ENCODE measurements around the gene RGP1.
A peak's percentile ranks its signal among the peaks of the same experiment; 100 is the strongest.

The RGP1 gene

GRCh38 chr9:35797311-35798109, 48.4 kb downstream of the RGP1 start:
- H3K4me3 ChIP-seq (replicated peaks in 1 of 2; ENCODE audit: low read depth in 2 of 2, low read length in 2 of 2): no peak overlapping the region
- no peak for DNase-seq (ENCODE audit: low read depth in 2 of 2)
- no peak for TF ChIP-seq CTCF (IDR thresholded peaks at IDR 0.05; ENCODE audit: low read depth, low read length)

GRCh38 chr9:35798658-35799374, 49.7 kb downstream of the RGP1 start:
- no peak overlapping the region for H3K4me3 ChIP-seq (replicated peaks in 1 of 2; ENCODE audit: low read depth in 2 of 2, low read length in 2 of 2)
- DNase-seq (ENCODE audit: low read depth in 2 of 2): peak in 1 of 2 donors; percentile 61
- no peak for TF ChIP-seq CTCF (IDR thresholded peaks at IDR 0.05; ENCODE audit: low read depth, low read length)

DNA sequence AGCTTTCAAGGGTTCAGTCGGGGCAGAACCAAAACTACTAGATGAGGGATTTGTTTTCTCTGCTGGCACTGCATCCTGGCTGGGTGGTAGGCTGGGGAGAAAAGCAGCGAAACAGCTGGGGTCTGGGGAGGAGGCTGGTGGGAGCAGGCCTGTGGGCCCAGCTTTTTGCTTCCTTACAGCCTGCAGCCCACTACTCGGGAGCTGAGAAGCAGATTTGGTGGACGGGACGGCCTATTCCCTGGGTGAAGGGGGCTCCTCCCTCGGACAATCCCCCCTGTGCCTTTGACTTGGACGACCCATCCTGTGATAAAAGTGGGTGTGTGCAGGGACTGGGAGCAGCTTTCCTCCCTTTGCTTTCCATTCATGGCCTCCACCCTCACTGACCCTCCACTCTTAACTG, 51.4 kb downstream of the RGP1 start:
- DNase-seq (ENCODE audit: low read depth in 2 of 2): no peak
- no peak for TF ChIP-seq CTCF (IDR thresholded peaks at IDR 0.05; ENCODE audit: low read depth, low read length)
- H3K4me3 ChIP-seq (replicated peaks in 1 of 2; ENCODE audit: low read depth in 2 of 2, low read length in 2 of 2): no peak overlapping the region

GRCh38 chr9:35801328-35802128, 52.4 kb downstream of the RGP1 start:
- DNase-seq (ENCODE audit: low read depth in 2 of 2): no peak
- TF ChIP-seq CTCF (IDR thresholded peaks at IDR 0.05; ENCODE audit: low read depth, low read length): no peak

DNA sequence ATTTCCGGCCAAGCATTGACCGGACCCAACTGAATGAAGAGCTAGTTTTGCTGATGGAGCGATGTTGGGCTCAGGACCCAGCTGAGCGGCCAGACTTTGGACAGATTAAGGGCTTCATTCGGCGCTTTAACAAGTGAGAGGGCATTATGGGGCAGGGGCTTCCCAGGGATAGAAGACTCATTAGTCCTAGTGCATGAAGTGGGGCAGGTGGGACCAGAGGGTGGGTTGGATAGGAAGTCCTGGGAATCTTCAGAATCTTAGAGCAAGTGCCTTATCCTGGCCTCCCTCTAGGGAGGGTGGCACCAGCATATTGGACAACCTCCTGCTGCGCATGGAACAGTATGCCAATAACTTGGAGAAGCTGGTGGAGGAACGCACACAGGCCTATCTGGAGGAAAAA, 57.0 kb downstream of the RGP1 start:
- DNase-seq (ENCODE audit: low read depth in 2 of 2): no peak
- no peak overlapping the region for H3K4me3 ChIP-seq (replicated peaks in 1 of 2; ENCODE audit: low read depth in 2 of 2, low read length in 2 of 2)
- no peak for TF ChIP-seq CTCF (IDR thresholded peaks at IDR 0.05; ENCODE audit: low read depth, low read length)

More at GRCh38 chr9:35801328-35802128, 52.4 kb downstream of the RGP1 start:
- no peak overlapping the region for H3K4me3 ChIP-seq (replicated peaks in 1 of 2; ENCODE audit: low read depth in 2 of 2, low read length in 2 of 2)

Data from cardiac fibroblast (primary cell).